GM06990 (cell line): ENCODE results near the gene SLC9A9.

Experiments used
- DNase-seq: peaks from one replicate; pipeline ENCODE4 v3.0.0-alpha.2; 2011; ENCODE audit not compliant: insufficient read length; ENCODE audit errors: extremely low read depth
- H3K27me3 ChIP-seq: replicated peaks from 2 replicates; pipeline ENCODE4 v1.6.0; 2011; ENCODE audit warnings: low read length; ENCODE audit not compliant: control insufficient read depth, insufficient read depth
- H3K36me3 ChIP-seq: 2 replicates; pipeline ENCODE4 v1.5.1; 2011; ENCODE audit warnings: low read length; ENCODE audit not compliant: control insufficient read depth, insufficient read depth
- H3K4me3 ChIP-seq: replicated peaks from 2 replicates; pipeline ENCODE4 v1.5.1; 2011; ENCODE audit warnings: low read depth, mild to moderate bottlenecking, control low read depth, low read length
- TF ChIP-seq, protein P1 (sequence below): IDR thresholded peaks from 2 replicates; pipeline ENCODE4 v1.5.1; 2011; ENCODE audit warnings: low read length, control low read depth, mild to moderate bottlenecking, inconsistent platforms; ENCODE audit not compliant: insufficient read depth, poor library complexity, severe bottlenecking

SLC9A9 gene

GRCh38 chr3:143339451-143339850, 508.8 kb downstream of the SLC9A9 start:
- no peaks in the 10 kb centered on the region for H3K27me3 ChIP-seq
- TF ChIP-seq, protein P1, sequence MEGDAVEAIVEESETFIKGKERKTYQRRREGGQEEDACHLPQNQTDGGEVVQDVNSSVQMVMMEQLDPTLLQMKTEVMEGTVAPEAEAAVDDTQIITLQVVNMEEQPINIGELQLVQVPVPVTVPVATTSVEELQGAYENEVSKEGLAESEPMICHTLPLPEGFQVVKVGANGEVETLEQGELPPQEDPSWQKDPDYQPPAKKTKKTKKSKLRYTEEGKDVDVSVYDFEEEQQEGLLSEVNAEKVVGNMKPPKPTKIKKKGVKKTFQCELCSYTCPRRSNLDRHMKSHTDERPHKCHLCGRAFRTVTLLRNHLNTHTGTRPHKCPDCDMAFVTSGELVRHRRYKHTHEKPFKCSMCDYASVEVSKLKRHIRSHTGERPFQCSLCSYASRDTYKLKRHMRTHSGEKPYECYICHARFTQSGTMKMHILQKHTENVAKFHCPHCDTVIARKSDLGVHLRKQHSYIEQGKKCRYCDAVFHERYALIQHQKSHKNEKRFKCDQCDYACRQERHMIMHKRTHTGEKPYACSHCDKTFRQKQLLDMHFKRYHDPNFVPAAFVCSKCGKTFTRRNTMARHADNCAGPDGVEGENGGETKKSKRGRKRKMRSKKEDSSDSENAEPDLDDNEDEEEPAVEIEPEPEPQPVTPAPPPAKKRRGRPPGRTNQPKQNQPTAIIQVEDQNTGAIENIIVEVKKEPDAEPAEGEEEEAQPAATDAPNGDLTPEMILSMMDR: no peak
- H3K36me3 ChIP-seq: no peaks in the 10 kb centered on the region
- no peak for DNase-seq
- H3K4me3 ChIP-seq: no peak overlapping the region

DNA sequence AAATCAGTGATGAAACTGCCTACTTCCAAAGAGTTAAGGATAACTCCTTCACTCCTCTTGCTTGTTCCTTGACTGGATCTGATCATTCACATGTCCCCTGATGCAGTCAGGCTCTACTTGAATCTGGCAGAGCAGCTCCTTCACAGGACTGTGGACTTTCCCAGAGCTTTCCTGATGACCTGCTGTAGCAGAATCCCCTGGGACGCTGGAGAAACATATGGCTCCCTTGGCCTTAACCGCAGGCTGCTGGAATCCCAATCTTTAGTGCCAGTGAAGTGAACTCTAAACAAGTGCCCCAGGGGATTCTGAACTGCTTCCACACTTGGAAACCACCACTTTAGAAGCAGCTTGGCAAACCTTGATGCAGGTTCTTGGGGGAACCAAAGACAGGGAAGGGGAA, 510.9 kb downstream of the SLC9A9 start:
- H3K4me3 ChIP-seq: no peak overlapping the region
- no peak for DNase-seq
- no peaks in the 10 kb centered on the region for H3K27me3 ChIP-seq
- TF ChIP-seq, protein P1: no peak
- no peaks in the 10 kb centered on the region for H3K36me3 ChIP-seq

DNA sequence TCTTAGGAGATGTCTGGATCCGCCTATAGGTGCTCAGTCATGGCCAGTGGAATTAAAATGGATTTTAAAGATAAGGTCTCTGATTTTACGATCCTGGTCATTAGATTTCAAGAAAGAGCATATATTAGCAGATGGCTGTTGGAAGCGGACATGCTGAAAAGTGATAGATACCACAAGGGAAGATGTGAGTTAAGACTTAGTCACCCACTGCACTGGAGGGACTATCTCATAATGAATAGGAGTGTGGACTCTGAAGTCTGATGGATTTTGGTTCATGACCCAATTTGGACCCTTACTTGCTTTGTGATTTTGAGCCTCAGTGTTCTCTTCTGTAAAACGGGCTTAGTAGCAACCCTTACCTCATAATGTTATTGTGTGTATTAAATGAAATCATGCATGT, 514.0 kb downstream of the SLC9A9 start:
- no peak for DNase-seq
- H3K4me3 ChIP-seq: no peak overlapping the region
- H3K27me3 ChIP-seq: no peaks in the 10 kb centered on the region
- H3K36me3 ChIP-seq: no peaks in the 10 kb centered on the region
- TF ChIP-seq, protein P1: no peak

DNA sequence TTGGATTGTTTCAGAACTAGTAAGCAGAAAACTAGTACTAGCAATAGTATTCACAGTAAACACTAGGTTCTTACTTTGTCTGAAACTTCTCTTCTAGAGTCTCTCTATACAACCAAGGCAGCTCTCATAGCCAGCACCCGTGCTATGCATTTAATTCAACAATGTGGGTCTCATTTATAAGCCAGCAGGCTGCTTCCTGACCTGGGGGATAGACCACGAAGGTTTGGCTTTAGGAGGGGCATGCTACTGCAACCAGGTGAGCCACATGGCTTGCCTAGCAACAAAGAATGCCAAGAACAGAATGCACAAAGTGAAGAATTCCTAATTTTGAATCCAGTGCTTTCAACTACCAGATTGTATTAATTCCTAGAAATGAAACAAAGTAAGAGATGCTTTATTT, 514.9 kb downstream of the SLC9A9 start:
- no peak for DNase-seq
- TF ChIP-seq, protein P1: no peak
- H3K4me3 ChIP-seq: no peak overlapping the region
- no peaks in the 10 kb centered on the region for H3K36me3 ChIP-seq
- no peaks in the 10 kb centered on the region for H3K27me3 ChIP-seq

DNA sequence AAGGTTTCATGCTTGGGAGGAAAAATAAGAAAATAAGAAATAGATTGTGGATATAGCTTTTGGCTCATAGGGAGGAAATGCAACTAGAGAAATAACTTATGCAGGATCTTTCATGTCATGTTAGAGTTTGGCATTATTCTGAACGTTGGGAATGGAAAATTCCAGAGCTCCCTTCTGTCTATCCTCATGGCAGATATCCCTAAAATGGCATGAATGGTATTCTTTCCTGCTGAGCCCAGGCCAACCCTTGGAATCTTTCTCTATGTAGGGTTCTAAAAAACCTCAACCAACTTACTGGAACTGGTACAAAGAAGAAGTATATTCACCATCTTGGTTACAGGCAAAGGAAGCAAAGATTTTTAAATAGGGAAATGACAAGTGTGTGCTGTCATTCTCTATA, 516.2 kb downstream of the SLC9A9 start:
- Histone ChIP-seq H3K27me3 (no peaks in the 10 kb centered on the region), H3K36me3 (no peaks in the 10 kb centered on the region), H3K4me3 (no peak overlapping the region)
- no peak for DNase-seq
- TF ChIP-seq, protein P1: no peak

GRCh38 chr3:143331350-143331749, 516.9 kb downstream of the SLC9A9 start:
- no peaks in the 10 kb centered on the region for H3K27me3 ChIP-seq
- no peaks in the 10 kb centered on the region for H3K36me3 ChIP-seq
- no peak for DNase-seq
- no peak overlapping the region for H3K4me3 ChIP-seq
- TF ChIP-seq, protein P1: no peak
